Measurements from ENCODE around the gene SPATA16.

The SPATA16 gene

DNA sequence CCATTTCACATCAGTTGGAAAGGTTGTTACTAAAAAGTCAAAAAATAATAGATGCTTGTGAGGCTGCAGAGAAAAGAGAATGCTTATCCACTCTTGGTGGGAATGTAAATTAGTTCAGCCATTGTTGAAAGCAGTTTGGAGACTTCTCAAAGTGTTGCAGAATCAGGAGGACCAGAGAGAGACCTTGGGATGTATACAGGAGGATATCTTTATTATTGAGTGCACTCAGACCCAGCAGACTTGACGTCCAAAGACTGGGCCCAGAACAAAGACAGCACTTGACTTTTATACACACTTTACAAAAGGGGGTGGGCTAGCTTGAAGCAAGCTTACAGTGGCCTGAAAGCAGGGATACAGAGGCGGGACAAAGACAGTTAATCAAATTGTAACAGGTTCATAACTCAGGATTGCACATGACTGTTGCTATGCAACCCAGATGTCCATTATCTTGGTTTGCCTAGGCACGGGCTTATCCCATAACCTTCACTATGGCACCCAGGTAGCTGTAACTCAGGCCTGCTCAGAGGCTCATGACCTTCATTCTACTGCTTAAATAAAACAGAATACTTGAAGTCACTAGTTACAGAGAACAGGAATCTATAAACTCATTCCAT is 127.7 kb downstream of the SPATA16 start:
- no peaks in the 10 kb centered on the region for H3K79me2 ChIP-seq (ENCODE audit: insufficient read depth, low read length)
- no peaks in the 10 kb centered on the region for H3K4me1 ChIP-seq (ENCODE audit: insufficient read depth, low read length)
- ATAC-seq (ENCODE audit: insufficient read depth, low read depth) (no peak), DNase-seq (no peak)
- H3K27ac ChIP-seq (ENCODE audit: low read length), result no peak overlapping the region
- no peak overlapping the region for H2AFZ ChIP-seq (ENCODE audit: low read depth, low read length)
- no peaks in the 10 kb centered on the region for H3K9me3 ChIP-seq (ENCODE audit: insufficient read depth, low read length, severe bottlenecking)
- H3K36me3 ChIP-seq (ENCODE audit: insufficient read depth, low read length), result no peaks in the 10 kb centered on the region
- H4K20me1 ChIP-seq (ENCODE audit: insufficient read depth, low read length), result no peaks in the 10 kb centered on the region
- H3K27me3 ChIP-seq (ENCODE audit: insufficient read depth, low read length, poor library complexity), result no peaks in the 10 kb centered on the region
- H3K9ac ChIP-seq (ENCODE audit: low read depth, low read length), result no peak overlapping the region
- H3K4me2 ChIP-seq (ENCODE audit: insufficient read depth, low read length), result no peak overlapping the region
- no peak overlapping the region for H3K4me3 ChIP-seq (ENCODE audit: low read depth in 1 of 2, low read length in 2 of 2)
- TF ChIP-seq, protein P1, sequence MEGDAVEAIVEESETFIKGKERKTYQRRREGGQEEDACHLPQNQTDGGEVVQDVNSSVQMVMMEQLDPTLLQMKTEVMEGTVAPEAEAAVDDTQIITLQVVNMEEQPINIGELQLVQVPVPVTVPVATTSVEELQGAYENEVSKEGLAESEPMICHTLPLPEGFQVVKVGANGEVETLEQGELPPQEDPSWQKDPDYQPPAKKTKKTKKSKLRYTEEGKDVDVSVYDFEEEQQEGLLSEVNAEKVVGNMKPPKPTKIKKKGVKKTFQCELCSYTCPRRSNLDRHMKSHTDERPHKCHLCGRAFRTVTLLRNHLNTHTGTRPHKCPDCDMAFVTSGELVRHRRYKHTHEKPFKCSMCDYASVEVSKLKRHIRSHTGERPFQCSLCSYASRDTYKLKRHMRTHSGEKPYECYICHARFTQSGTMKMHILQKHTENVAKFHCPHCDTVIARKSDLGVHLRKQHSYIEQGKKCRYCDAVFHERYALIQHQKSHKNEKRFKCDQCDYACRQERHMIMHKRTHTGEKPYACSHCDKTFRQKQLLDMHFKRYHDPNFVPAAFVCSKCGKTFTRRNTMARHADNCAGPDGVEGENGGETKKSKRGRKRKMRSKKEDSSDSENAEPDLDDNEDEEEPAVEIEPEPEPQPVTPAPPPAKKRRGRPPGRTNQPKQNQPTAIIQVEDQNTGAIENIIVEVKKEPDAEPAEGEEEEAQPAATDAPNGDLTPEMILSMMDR (IDR thresholded peaks at IDR 0.05; ENCODE audit: borderline replicate concordance, extremely low read depth, low read length, poor library complexity, severe bottlenecking), result no peak
- TF ChIP-seq EZH2 (IDR thresholded peaks at IDR 0.05; ENCODE audit: borderline replicate concordance, low read depth, low read length, severe bottlenecking), result no peak

DNA sequence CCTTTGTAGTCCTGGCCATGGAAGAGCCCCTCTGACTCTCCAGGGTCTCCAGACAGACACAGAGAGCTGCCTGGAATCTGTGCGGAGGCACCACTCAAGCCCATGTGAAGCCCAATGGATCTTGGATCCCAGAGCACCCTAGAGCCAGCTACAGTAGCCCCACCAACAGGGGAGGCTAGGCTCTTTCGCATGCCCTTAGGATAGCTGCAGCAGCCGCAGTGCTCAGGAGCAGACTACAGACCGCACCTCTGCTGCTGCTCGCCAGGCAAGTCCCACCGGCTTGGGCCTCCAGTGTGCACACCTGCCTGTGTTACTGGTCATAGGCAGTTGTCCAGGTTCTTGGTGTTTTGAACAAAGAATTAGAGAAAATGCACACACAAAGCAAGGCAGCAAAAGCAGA is 131.6 kb downstream of the SPATA16 start:
- no peaks in the 10 kb centered on the region for H3K4me1 ChIP-seq (ENCODE audit: insufficient read depth, low read length)
- no peak for TF ChIP-seq EZH2 (IDR thresholded peaks at IDR 0.05; ENCODE audit: borderline replicate concordance, low read depth, low read length, severe bottlenecking)
- TF ChIP-seq, protein P1 (IDR thresholded peaks at IDR 0.05; ENCODE audit: borderline replicate concordance, extremely low read depth, low read length, poor library complexity, severe bottlenecking), result no peak
- DNase-seq, result no peak
- H3K4me3 ChIP-seq (ENCODE audit: low read depth in 1 of 2, low read length in 2 of 2), result no peak overlapping the region
- no peak overlapping the region for H3K4me2 ChIP-seq (ENCODE audit: insufficient read depth, low read length)
- H3K9ac ChIP-seq (ENCODE audit: low read depth, low read length), result no peak overlapping the region
- no peak for ATAC-seq (ENCODE audit: insufficient read depth, low read depth)
- H2AFZ ChIP-seq (ENCODE audit: low read depth, low read length), result no peak overlapping the region
- H4K20me1 ChIP-seq (ENCODE audit: insufficient read depth, low read length), result no peaks in the 10 kb centered on the region
- H3K79me2 ChIP-seq (ENCODE audit: insufficient read depth, low read length), result no peaks in the 10 kb centered on the region
- H3K9me3 ChIP-seq (ENCODE audit: insufficient read depth, low read length, severe bottlenecking), result no peaks in the 10 kb centered on the region
- H3K36me3 ChIP-seq (ENCODE audit: insufficient read depth, low read length), result no peaks in the 10 kb centered on the region
- no peaks in the 10 kb centered on the region for H3K27me3 ChIP-seq (ENCODE audit: insufficient read depth, low read length, poor library complexity)
- H3K27ac ChIP-seq (ENCODE audit: low read length), result no peak overlapping the region

DNA sequence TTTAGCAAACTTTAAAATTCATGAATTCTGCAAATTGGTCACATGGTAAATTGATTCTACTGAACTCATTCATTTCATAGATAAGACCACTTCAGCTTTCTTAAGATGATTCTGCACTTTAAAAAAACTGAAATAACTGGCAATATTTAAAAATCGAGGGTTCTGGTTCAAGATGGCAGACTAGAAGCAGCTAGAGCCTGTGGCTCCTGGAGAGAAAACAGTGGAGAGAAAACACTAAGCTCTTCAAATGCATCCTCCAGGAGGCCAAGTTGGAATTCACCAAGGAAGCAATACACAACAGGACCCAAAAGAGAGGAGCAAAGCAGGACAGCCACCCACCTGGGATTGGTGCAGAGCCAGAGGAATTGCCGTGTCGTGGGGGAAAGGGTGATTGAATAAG is 132.1 kb downstream of the SPATA16 start:
- TF ChIP-seq, protein P1 (IDR thresholded peaks at IDR 0.05; ENCODE audit: borderline replicate concordance, extremely low read depth, low read length, poor library complexity, severe bottlenecking), result no peak
- TF ChIP-seq EZH2 (IDR thresholded peaks at IDR 0.05; ENCODE audit: borderline replicate concordance, low read depth, low read length, severe bottlenecking), result no peak
- H4K20me1 ChIP-seq (ENCODE audit: insufficient read depth, low read length), result no peaks in the 10 kb centered on the region
- no peaks in the 10 kb centered on the region for H3K9me3 ChIP-seq (ENCODE audit: insufficient read depth, low read length, severe bottlenecking)
- DNase-seq (no peak), ATAC-seq (ENCODE audit: insufficient read depth, low read depth) (no peak)
- H3K36me3 ChIP-seq (ENCODE audit: insufficient read depth, low read length), result no peaks in the 10 kb centered on the region
- no peak overlapping the region for H3K4me2 ChIP-seq (ENCODE audit: insufficient read depth, low read length)
- H3K4me3 ChIP-seq (ENCODE audit: low read depth in 1 of 2, low read length in 2 of 2), result no peak overlapping the region
- H3K27me3 ChIP-seq (ENCODE audit: insufficient read depth, low read length, poor library complexity), result no peaks in the 10 kb centered on the region
- no peak overlapping the region for H3K9ac ChIP-seq (ENCODE audit: low read depth, low read length)
- no peak overlapping the region for H3K27ac ChIP-seq (ENCODE audit: low read length)
- no peak overlapping the region for H2AFZ ChIP-seq (ENCODE audit: low read depth, low read length)
- no peaks in the 10 kb centered on the region for H3K4me1 ChIP-seq (ENCODE audit: insufficient read depth, low read length)
- no peaks in the 10 kb centered on the region for H3K79me2 ChIP-seq (ENCODE audit: insufficient read depth, low read length)
